Activated CD4-positive, alpha-beta T cell treated with anti-CD3 and anti-CD28 coated beads, Interleukin-2, amount 50 U/mL, for 16 hours (primary cell): ENCODE results near the gene NR2F2.
A peak's percentile ranks its signal among the peaks of the same experiment; 100 is the strongest.

Source experiments
- DNase-seq: peaks from one replicate; pipeline ENCODE4 v3.0.0-alpha.2; 2020

Gene NR2F2

GRCh38 chr15:96330450-96331143, at the start of gene NR2F2:
Gene NR2F2 (plus strand): TSS chr15:96330700. CDS start chr15:96332106, 1,406 bp downstream.
- DNase-seq = peak; percentile 68

GRCh38 chr15:96285305-96285704, 45.2 kb upstream of the NR2F2 start:
- no peak for DNase-seq

- DNase-seq = no peak
These were observed 44.7 kb upstream of the NR2F2 start for GRCh38 chr15:96285729-96286254.

GRCh38 chr15:96290679-96291078, 39.8 kb upstream of the NR2F2 start:
- no peak for DNase-seq

GRCh38 chr15:96292635-96293034, 37.9 kb upstream of the NR2F2 start:
- DNase-seq = no peak

GRCh38 chr15:96293441-96293840, 37.1 kb upstream of the NR2F2 start:
- no peak for DNase-seq

GRCh38 chr15:96294766-96295165, 35.7 kb upstream of the NR2F2 start:
- DNase-seq = no peak

GRCh38 chr15:96296264-96296663, 34.2 kb upstream of the NR2F2 start:
- no peak for DNase-seq

- no peak for DNase-seq
These were observed 32.7 kb upstream of the NR2F2 start for GRCh38 chr15:96297783-96298182.

GRCh38 chr15:96298217-96298616, 32.3 kb upstream of the NR2F2 start:
- no peak for DNase-seq

- no peak for DNase-seq
These were observed 29.7 kb upstream of the NR2F2 start for GRCh38 chr15:96300836-96301235.

- no peak for DNase-seq
These were observed 26.9 kb upstream of the NR2F2 start for GRCh38 chr15:96303503-96304056.

GRCh38 chr15:96304839-96305238, 25.7 kb upstream of the NR2F2 start:
- no peak for DNase-seq

GRCh38 chr15:96306321-96306720, 24.2 kb upstream of the NR2F2 start:
- DNase-seq = no peak

GRCh38 chr15:96307856-96308394, 22.6 kb upstream of the NR2F2 start:
- no peak for DNase-seq

GRCh38 chr15:96309143-96309660, 21.3 kb upstream of the NR2F2 start:
- no peak for DNase-seq

GRCh38 chr15:96311256-96311955, 19.1 kb upstream of the NR2F2 start:
- DNase-seq = no peak

- no peak for DNase-seq
These were observed 18.6 kb upstream of the NR2F2 start for GRCh38 chr15:96311956-96312294.

GRCh38 chr15:96312641-96313335, 17.7 kb upstream of the NR2F2 start:
- no peak for DNase-seq

- DNase-seq = no peak
These were observed 16.0 kb upstream of the NR2F2 start for GRCh38 chr15:96314518-96314917.

- no peak for DNase-seq
These were observed 15.5 kb upstream of the NR2F2 start for GRCh38 chr15:96314963-96315362.

GRCh38 chr15:96316953-96317629, 13.4 kb upstream of the NR2F2 start:
- DNase-seq = no peak
